Measurements from ENCODE around the gene LINS1. TPM values are rescaled to one million over a fixed set of nuclear protein-coding genes. Genes with fewer than 3 reads are reported as not detected.

Gene LINS1
- total RNA-seq, 1 experiment from 2014 or later: 17.3 TPM

DNA sequence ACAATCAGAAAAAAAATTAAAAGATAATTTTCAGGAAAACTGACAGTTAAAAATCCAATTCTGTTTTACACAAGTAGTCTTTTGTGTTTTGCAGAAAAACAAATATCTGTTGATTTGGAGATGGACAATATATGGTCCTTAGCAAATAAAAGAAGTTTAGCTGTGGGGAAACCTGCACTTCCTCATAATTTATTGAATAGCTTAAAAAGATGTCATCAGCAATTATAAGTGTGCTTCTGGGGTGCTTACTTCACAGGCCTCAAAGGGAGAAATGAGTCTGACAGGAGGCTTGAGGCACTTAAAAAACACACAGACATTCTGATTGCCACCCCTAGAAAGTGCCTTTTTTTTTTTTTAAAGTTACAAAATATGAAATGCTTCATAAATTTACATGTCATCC, 41.7 kb downstream of the LINS1 start:
- BruUV-seq (replicated peaks): no TSS peak
- intact Hi-C loops (cut with micrococcal nuclease; ENCODE audit: unreplicated experiment): no loop called here
- POLR2A ChIA-PET (ENCODE audit: low non-redundant PET): no interaction called here
- H3K9me3 ChIP-seq (ENCODE audit: low read depth, low read length, poor library complexity, severe bottlenecking): no peaks in the 10 kb centered on the region
- CTCF ChIA-PET: no interaction called here
- no peak overlapping the region for H3K27ac ChIP-seq (ENCODE audit: low read depth, low read length, poor library complexity, severe bottlenecking)
- H3K4me3 ChIP-seq (ENCODE audit: low read depth, low read length, poor library complexity, severe bottlenecking): no peak overlapping the region
- H3K4me1 ChIP-seq (ENCODE audit: insufficient read depth, low read length, poor library complexity, severe bottlenecking): no peaks in the 10 kb centered on the region
- no peaks in the 10 kb centered on the region for H3K36me3 ChIP-seq (ENCODE audit: insufficient read depth, low read length, poor library complexity, severe bottlenecking)
- no peaks in the 10 kb centered on the region for H3K27me3 ChIP-seq (replicated peaks; ENCODE audit: insufficient read depth, low read depth, low read length, poor library complexity)
- no peak for DNase-seq (ENCODE audit: low spot score)
- TF ChIP-seq, protein P1, sequence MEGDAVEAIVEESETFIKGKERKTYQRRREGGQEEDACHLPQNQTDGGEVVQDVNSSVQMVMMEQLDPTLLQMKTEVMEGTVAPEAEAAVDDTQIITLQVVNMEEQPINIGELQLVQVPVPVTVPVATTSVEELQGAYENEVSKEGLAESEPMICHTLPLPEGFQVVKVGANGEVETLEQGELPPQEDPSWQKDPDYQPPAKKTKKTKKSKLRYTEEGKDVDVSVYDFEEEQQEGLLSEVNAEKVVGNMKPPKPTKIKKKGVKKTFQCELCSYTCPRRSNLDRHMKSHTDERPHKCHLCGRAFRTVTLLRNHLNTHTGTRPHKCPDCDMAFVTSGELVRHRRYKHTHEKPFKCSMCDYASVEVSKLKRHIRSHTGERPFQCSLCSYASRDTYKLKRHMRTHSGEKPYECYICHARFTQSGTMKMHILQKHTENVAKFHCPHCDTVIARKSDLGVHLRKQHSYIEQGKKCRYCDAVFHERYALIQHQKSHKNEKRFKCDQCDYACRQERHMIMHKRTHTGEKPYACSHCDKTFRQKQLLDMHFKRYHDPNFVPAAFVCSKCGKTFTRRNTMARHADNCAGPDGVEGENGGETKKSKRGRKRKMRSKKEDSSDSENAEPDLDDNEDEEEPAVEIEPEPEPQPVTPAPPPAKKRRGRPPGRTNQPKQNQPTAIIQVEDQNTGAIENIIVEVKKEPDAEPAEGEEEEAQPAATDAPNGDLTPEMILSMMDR (conservative IDR thresholded peaks at IDR 0.05; ENCODE audit: low read depth, low read length): no peak
- no peak for TF ChIP-seq EZH2 (IDR thresholded peaks at IDR 0.05; ENCODE audit: borderline replicate concordance, low read depth, low read length, poor library complexity, severe bottlenecking)

- no peaks in the 10 kb centered on the region for H3K9me3 ChIP-seq (ENCODE audit: low read depth, low read length, poor library complexity, severe bottlenecking)
- intact Hi-C loops (cut with micrococcal nuclease; ENCODE audit: unreplicated experiment): no loop called here
- no peak overlapping the region for H3K4me3 ChIP-seq (ENCODE audit: low read depth, low read length, poor library complexity, severe bottlenecking)
- TF ChIP-seq, protein P1 (conservative IDR thresholded peaks at IDR 0.05; ENCODE audit: low read depth, low read length): no peak
- TF ChIP-seq EZH2 (IDR thresholded peaks at IDR 0.05; ENCODE audit: borderline replicate concordance, low read depth, low read length, poor library complexity, severe bottlenecking): no peak
- H3K36me3 ChIP-seq (ENCODE audit: insufficient read depth, low read length, poor library complexity, severe bottlenecking): no peaks in the 10 kb centered on the region
- no TSS peak for BruUV-seq (replicated peaks)
- no peaks in the 10 kb centered on the region for H3K4me1 ChIP-seq (ENCODE audit: insufficient read depth, low read length, poor library complexity, severe bottlenecking)
- no peak for DNase-seq (ENCODE audit: low spot score)
- H3K27ac ChIP-seq (ENCODE audit: low read depth, low read length, poor library complexity, severe bottlenecking): no peak overlapping the region
- ChIA-PET POLR2A (ENCODE audit: low non-redundant PET) (no interaction called here), CTCF (no interaction called here)
- no peaks in the 10 kb centered on the region for H3K27me3 ChIP-seq (replicated peaks; ENCODE audit: insufficient read depth, low read depth, low read length, poor library complexity)
Observed at GRCh38 chr15:100559330-100559729, 42.7 kb downstream of the LINS1 start.

GRCh38 chr15:100558771-100559254, 43.2 kb downstream of the LINS1 start:
- intact Hi-C loops (cut with micrococcal nuclease; ENCODE audit: unreplicated experiment): no loop called here

More at GRCh38 chr15:100558771-100559254, 43.2 kb downstream of the LINS1 start:
- no peak for DNase-seq (ENCODE audit: low spot score)
- Histone ChIP-seq H3K27me3 (replicated peaks; ENCODE audit: insufficient read depth, low read depth, low read length, poor library complexity) (no peaks in the 10 kb centered on the region), H3K36me3 (ENCODE audit: insufficient read depth, low read length, poor library complexity, severe bottlenecking) (no peaks in the 10 kb centered on the region), H3K9me3 (ENCODE audit: low read depth, low read length, poor library complexity, severe bottlenecking) (no peaks in the 10 kb centered on the region), H3K4me3 (ENCODE audit: low read depth, low read length, poor library complexity, severe bottlenecking) (no peak overlapping the region), H3K4me1 (ENCODE audit: insufficient read depth, low read length, poor library complexity, severe bottlenecking) (no peaks in the 10 kb centered on the region), H3K27ac (ENCODE audit: low read depth, low read length, poor library complexity, severe bottlenecking) (no peak overlapping the region)
- TF ChIP-seq, protein P1 (conservative IDR thresholded peaks at IDR 0.05; ENCODE audit: low read depth, low read length): no peak
- TF ChIP-seq EZH2 (IDR thresholded peaks at IDR 0.05; ENCODE audit: borderline replicate concordance, low read depth, low read length, poor library complexity, severe bottlenecking): no peak
- ChIA-PET POLR2A (ENCODE audit: low non-redundant PET) (no interaction called here), CTCF (no interaction called here)
- no TSS peak for BruUV-seq (replicated peaks)
